ENCODE data around the gene ABCB11.

Gene ABCB11

DNA sequence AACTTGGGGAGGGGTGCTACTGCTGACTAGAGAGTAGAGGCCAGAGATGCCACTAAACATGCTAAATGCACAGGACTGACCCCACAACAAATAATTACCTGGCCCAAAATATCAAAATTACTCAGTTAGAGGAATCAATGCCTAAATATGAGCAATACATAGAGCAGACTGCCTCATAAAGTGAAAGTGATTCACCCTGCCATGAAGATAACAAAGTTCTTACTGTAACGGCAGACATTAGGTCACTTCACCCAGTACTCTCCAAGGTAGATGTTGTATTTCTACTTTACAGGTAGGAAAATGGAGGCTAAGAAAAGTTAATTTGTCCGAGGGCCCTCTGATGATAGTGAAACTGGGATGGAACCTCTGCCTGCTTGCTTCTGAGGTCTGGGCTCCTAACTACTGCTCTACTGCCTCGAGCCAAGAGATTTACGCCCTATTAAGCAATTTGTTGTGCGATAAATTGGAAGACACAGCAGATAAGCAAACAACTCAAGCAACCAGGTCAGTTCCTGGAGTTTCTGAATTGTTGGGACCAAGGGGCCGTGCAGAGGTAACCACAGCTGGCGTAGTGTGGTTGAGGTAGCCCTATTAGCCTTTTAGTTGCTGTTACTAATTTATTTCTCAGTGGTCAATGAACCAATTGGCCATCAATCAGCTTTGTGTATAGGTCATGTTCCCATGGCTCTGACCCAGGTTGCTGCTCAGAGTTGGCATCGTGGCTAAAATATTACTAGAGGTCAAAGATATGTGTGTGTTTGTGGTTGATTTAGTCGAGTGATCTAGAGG, 43.0 kb upstream of the ABCB11 start:
- DNase-seq = no peak
- Histone ChIP-seq H2AFZ (ENCODE audit: low read length) (no peak overlapping the region), H3F3A (ENCODE audit: insufficient read depth, low read length) (peaks cover 14% of the 10 kb centered on the region; the same call in 1 of the 2 replicates), H3K9ac (ENCODE audit: low read length) (no peak overlapping the region), H3K4me2 (ENCODE audit: low read depth, low read length) (no peak overlapping the region), H3K27ac (ENCODE audit: low read length) (no peak overlapping the region), H3K36me3 (replicated peaks; ENCODE audit: insufficient read depth, low read length) (no peaks in the 10 kb centered on the region), H3K9me3 (replicated peaks; ENCODE audit: insufficient read depth, low read length) (no peaks in the 10 kb centered on the region), H3K27me3 (replicated peaks; ENCODE audit: insufficient read depth, low read length) (no peaks in the 10 kb centered on the region), H3K79me2 (ENCODE audit: low read length) (no peaks in the 10 kb centered on the region), H4K20me1 (ENCODE audit: insufficient read depth, low read length) (no peaks in the 10 kb centered on the region), H3K4me1 (ENCODE audit: low read length) (peaks cover 19% of the 10 kb centered on the region), H3K9me2 (replicated peaks; ENCODE audit: insufficient read depth, low read length) (no peaks in the 10 kb centered on the region), H3K4me3 (ENCODE audit: low read length) (no peak overlapping the region)
- TF ChIP-seq EZH2 (optimal IDR thresholded peaks at IDR 0.05; ENCODE audit: low read depth, low read length) (no peak), CTCF (IDR thresholded peaks at IDR 0.05; ENCODE audit: low read length) (no peak), EZH2phosphoT487 (IDR thresholded peaks at IDR 0.05; ENCODE audit: low read length) (no peak)

DNA sequence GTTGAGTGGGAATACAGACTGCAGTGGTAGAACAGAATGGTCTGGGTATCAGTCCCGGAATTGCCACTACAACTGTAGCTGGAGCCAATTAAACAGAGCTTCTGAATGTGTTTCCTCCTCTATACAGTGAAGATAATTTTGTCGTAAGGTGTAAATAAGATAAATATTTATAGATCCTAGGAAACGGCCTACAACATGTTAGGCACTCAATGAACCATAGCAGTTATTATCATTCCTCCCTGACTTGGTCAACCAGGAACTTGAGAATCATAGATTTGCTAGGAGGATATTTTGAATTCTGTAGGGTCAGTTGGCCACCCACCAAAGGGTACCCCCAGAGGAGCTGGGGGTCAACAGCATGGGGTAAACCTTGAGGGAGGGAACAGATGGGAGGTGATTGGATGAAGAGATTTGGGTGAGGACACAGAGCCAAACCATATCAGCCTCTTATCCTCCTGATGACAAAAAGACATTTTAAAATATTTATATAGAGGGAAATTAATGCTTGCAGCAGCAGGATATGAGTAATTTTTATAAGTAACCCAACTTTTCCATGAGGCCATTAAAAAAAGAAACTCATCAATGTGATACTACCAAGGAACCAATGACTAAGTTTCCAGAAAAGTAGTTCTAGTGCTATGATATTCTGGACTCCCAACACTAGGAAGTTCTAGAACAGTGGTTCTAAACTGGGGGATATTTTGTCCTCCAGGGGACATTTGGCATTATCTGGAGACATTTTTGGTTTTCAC, 42.3 kb upstream of the ABCB11 start:
- H2AFZ ChIP-seq (ENCODE audit: low read length) = peak overlapping the region; percentile 23; the same call in 1 of the 2 replicates
- H3K9me2 ChIP-seq (replicated peaks; ENCODE audit: insufficient read depth, low read length) = no peaks in the 10 kb centered on the region
- no peaks in the 10 kb centered on the region for H3K9me3 ChIP-seq (replicated peaks; ENCODE audit: insufficient read depth, low read length)
- no peaks in the 10 kb centered on the region for H4K20me1 ChIP-seq (ENCODE audit: insufficient read depth, low read length)
- H3F3A ChIP-seq (ENCODE audit: insufficient read depth, low read length) = peaks cover 14% of the 10 kb centered on the region; the same call in 1 of the 2 replicates
- H3K27me3 ChIP-seq (replicated peaks; ENCODE audit: insufficient read depth, low read length) = no peaks in the 10 kb centered on the region
- H3K27ac ChIP-seq (ENCODE audit: low read length) = peak overlapping the region; percentile 69; the same call in 1 of the 2 replicates
- H3K4me3 ChIP-seq (ENCODE audit: low read length) = peak overlapping the region; percentile 30; the same call in 1 of the 2 replicates
- H3K9ac ChIP-seq (ENCODE audit: low read length) = no peak overlapping the region
- peak overlapping the region; percentile 65 for H3K4me2 ChIP-seq (ENCODE audit: low read depth, low read length)
- TF ChIP-seq EZH2 (optimal IDR thresholded peaks at IDR 0.05; ENCODE audit: low read depth, low read length) (no peak), CTCF (IDR thresholded peaks at IDR 0.05; ENCODE audit: low read length) (no peak), EZH2phosphoT487 (IDR thresholded peaks at IDR 0.05; ENCODE audit: low read length) (no peak)
- no peaks in the 10 kb centered on the region for H3K36me3 ChIP-seq (replicated peaks; ENCODE audit: insufficient read depth, low read length)
- peaks cover 19% of the 10 kb centered on the region for H3K4me1 ChIP-seq (ENCODE audit: low read length)
- no peaks in the 10 kb centered on the region for H3K79me2 ChIP-seq (ENCODE audit: low read length)
- DNase-seq = no peak

DNA sequence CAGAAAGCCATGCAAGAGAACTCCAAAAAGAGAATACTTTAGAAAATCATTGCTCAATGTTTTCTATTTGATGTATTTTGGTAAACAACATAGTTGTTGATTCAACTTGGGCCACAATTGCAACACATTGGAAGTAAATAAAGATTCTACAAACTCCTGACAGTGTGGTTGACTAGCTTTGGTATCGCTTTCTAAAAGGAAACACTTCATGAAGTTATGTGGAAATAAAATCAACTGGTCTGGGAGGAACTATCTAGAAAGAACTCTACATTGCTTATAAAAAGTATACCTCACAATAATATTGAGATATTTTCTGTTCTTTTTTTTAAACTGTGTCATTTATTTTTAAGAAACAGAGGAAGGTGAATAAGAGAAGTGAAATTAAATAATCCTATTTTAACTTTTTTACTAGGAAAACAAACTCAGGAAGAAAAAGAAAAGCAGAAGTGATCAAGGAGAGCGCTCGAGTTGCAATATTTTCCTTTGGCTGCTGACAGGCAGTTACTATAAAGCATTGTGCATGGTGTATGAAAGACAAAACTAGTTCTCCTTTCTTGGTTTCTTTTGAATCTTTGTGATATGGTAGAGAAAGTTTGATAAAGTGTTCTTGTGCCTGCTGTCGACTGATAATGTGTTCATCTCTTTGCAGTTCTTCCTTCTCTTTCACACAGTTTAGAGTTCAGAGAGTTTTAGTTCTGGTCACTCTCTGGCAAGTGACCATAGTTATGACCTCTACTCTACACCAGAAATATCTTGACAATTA, 41.2 kb upstream of the ABCB11 start:
- Histone ChIP-seq H3K36me3 (replicated peaks; ENCODE audit: insufficient read depth, low read length) (no peaks in the 10 kb centered on the region), H3K4me1 (ENCODE audit: low read length) (peaks cover 19% of the 10 kb centered on the region), H4K20me1 (ENCODE audit: insufficient read depth, low read length) (no peaks in the 10 kb centered on the region), H3K4me3 (ENCODE audit: low read length) (peak overlapping the region; percentile 30), H2AFZ (ENCODE audit: low read length) (peak overlapping the region; percentile 23), H3K4me2 (ENCODE audit: low read depth, low read length) (peak overlapping the region; percentile 65), H3K9ac (ENCODE audit: low read length) (peak overlapping the region; percentile 19; the same call in 1 of the 2 replicates), H3K9me2 (replicated peaks; ENCODE audit: insufficient read depth, low read length) (no peaks in the 10 kb centered on the region), H3K9me3 (replicated peaks; ENCODE audit: insufficient read depth, low read length) (no peaks in the 10 kb centered on the region), H3F3A (ENCODE audit: insufficient read depth, low read length) (peaks cover 14% of the 10 kb centered on the region; the same call in 1 of the 2 replicates), H3K27me3 (replicated peaks; ENCODE audit: insufficient read depth, low read length) (no peaks in the 10 kb centered on the region), H3K79me2 (ENCODE audit: low read length) (no peaks in the 10 kb centered on the region), H3K27ac (ENCODE audit: low read length) (peak overlapping the region; percentile 69)
- DNase-seq = peak; percentile 68
- no peak for TF ChIP-seq EZH2phosphoT487 (IDR thresholded peaks at IDR 0.05; ENCODE audit: low read length)
- no peak for TF ChIP-seq CTCF (IDR thresholded peaks at IDR 0.05; ENCODE audit: low read length)
- no peak for TF ChIP-seq EZH2 (optimal IDR thresholded peaks at IDR 0.05; ENCODE audit: low read depth, low read length)
